Osteocyte (in vitro differentiated cells): ENCODE measurements around the gene RPSA. TPM values are rescaled to one million over a fixed set of nuclear protein-coding genes. Genes with fewer than 3 reads are reported as not detected.

Source experiments
- DNase-seq: peaks from one replicate; pipeline ENCODE4 v3.0.0; 2021; ENCODE audit warnings: mixed read lengths; ENCODE audit not compliant: unreplicated experiment; ENCODE audit errors: extremely low spot score
- H3K27ac Mint-ChIP-seq: one replicate; pipeline ENCODE4 v1.8.0; 2021; ENCODE audit warnings: mild to moderate bottlenecking, mixed read lengths; ENCODE audit not compliant: unreplicated experiment
- H3K27me3 Mint-ChIP-seq: one replicate; pipeline ENCODE4 v1.8.0; 2021; ENCODE audit warnings: mixed read lengths; ENCODE audit not compliant: unreplicated experiment
- H3K36me3 Mint-ChIP-seq: one replicate; pipeline ENCODE4 v1.8.0; 2021; ENCODE audit warnings: mixed read lengths; ENCODE audit not compliant: unreplicated experiment
- H3K4me1 Mint-ChIP-seq: one replicate; pipeline ENCODE4 v1.8.0; 2021; ENCODE audit warnings: mixed read lengths; ENCODE audit not compliant: unreplicated experiment
- H3K4me3 Mint-ChIP-seq: one replicate; pipeline ENCODE4 v1.8.0; 2021; ENCODE audit warnings: mild to moderate bottlenecking, moderate library complexity, mixed read lengths; ENCODE audit not compliant: unreplicated experiment
- H3K9me3 Mint-ChIP-seq: one replicate; pipeline ENCODE4 v1.8.0; 2021; ENCODE audit warnings: mixed read lengths; ENCODE audit not compliant: unreplicated experiment
- CTCF ChIP-seq: fragments of 200-600 bp; sonication (generic); IDR thresholded peaks from 2 replicates; pipeline ENCODE4 v1.5.0; 2021; ENCODE audit warnings: antibody characterized with exemption, mild to moderate bottlenecking, moderate library complexity
- total RNA-seq: library from RNA; stranded (reverse); gene quantifications from 2 replicates; pipeline ENCODE4 v1.2.1, GENCODE V29; 2021

Gene RPSA
- total RNA-seq, 1 donor from 2014 or later = 991 TPM

GRCh38 chr3:39428745-39429201 is 22.3 kb downstream of the RPSA start:
- Mint-ChIP-seq H3K27ac (no peak overlapping the region), H3K9me3 (no peaks in the 10 kb centered on the region)
- DNase-seq = no peak

GRCh38 chr3:39429466-39429865 is 22.9 kb downstream of the RPSA start:
- peaks cover 9% of the 10 kb centered on the region for H3K4me1 Mint-ChIP-seq
- H3K27ac Mint-ChIP-seq = no peak overlapping the region
- no peak overlapping the region for H3K4me3 Mint-ChIP-seq
- H3K36me3 Mint-ChIP-seq = no peaks in the 10 kb centered on the region
- no peak for TF ChIP-seq CTCF
- H3K9me3 Mint-ChIP-seq = no peaks in the 10 kb centered on the region
- no peak for DNase-seq
- no peaks in the 10 kb centered on the region for H3K27me3 Mint-ChIP-seq

More at GRCh38 chr3:39428745-39429201, 22.3 kb downstream of the RPSA start:
- no peak for TF ChIP-seq CTCF
- Mint-ChIP-seq H3K4me3 (no peak overlapping the region), H3K27me3 (no peaks in the 10 kb centered on the region), H3K4me1 (peaks cover 7% of the 10 kb centered on the region), H3K36me3 (no peaks in the 10 kb centered on the region)

GRCh38 chr3:39432342-39432741 is 25.8 kb downstream of the RPSA start:
- no peak for DNase-seq
- Mint-ChIP-seq H3K4me1 (peaks cover 9% of the 10 kb centered on the region), H3K27ac (no peak overlapping the region), H3K36me3 (no peaks in the 10 kb centered on the region), H3K9me3 (no peaks in the 10 kb centered on the region), H3K27me3 (no peaks in the 10 kb centered on the region), H3K4me3 (no peak overlapping the region)
- TF ChIP-seq CTCF = no peak

GRCh38 chr3:39433642-39434041 is 27.1 kb downstream of the RPSA start:
- no peak for DNase-seq
- Mint-ChIP-seq H3K4me1 (peaks cover 9% of the 10 kb centered on the region), H3K4me3 (no peak overlapping the region), H3K36me3 (no peaks in the 10 kb centered on the region), H3K27ac (peak overlapping the region; percentile 52), H3K9me3 (no peaks in the 10 kb centered on the region), H3K27me3 (peaks cover 3% of the 10 kb centered on the region)
- no peak for TF ChIP-seq CTCF

- TF ChIP-seq CTCF = no peak
- Mint-ChIP-seq H3K4me3 (no peak overlapping the region), H3K27me3 (peaks cover 3% of the 10 kb centered on the region), H3K36me3 (no peaks in the 10 kb centered on the region), H3K9me3 (no peaks in the 10 kb centered on the region), H3K27ac (no peak overlapping the region), H3K4me1 (peaks cover 9% of the 10 kb centered on the region)
- no peak for DNase-seq
Observed at GRCh38 chr3:39434574-39434973, 28.1 kb downstream of the RPSA start.
